Kidney epithelial cell (primary cell): ENCODE measurements around the gene SHISA9. TPM values are rescaled to one million over a fixed set of nuclear protein-coding genes. Genes with fewer than 3 reads are reported as not detected.

Source experiments
- DNase-seq: peaks from one replicate; pipeline ENCODE4 v3.0.0-alpha.2; 2010; ENCODE audit warnings: low read depth
- H3K27me3 ChIP-seq: 2 replicates; pipeline ENCODE4 v1.6.0; 2011; ENCODE audit warnings: low read length; ENCODE audit not compliant: control insufficient read depth, insufficient read depth
- H3K36me3 ChIP-seq: 2 replicates; pipeline ENCODE4 v1.5.1; 2011; ENCODE audit warnings: low read length; ENCODE audit not compliant: control insufficient read depth, insufficient read depth
- H3K4me3 ChIP-seq: 2 replicates; pipeline ENCODE4 v1.5.1; 2011; ENCODE audit warnings: low read depth, mild to moderate bottlenecking, control low read depth, low read length
- CTCF ChIP-seq: IDR thresholded peaks from 2 replicates; pipeline ENCODE4 v1.5.1; 2011; ENCODE audit warnings: mild to moderate bottlenecking, moderate library complexity, low read length, control low read depth, inconsistent platforms; ENCODE audit not compliant: insufficient read depth, poor library complexity, severe bottlenecking
- total RNA-seq: library from RNA; depleted of rRNA; stranded (reverse); fragments of >200 nt; gene quantifications from 2 replicates; pipeline ENCODE4 v1.2.3, GENCODE V29; 2015

SHISA9 gene
- total RNA-seq, 1 donor from 2014 or later: 32.8 TPM

DNA sequence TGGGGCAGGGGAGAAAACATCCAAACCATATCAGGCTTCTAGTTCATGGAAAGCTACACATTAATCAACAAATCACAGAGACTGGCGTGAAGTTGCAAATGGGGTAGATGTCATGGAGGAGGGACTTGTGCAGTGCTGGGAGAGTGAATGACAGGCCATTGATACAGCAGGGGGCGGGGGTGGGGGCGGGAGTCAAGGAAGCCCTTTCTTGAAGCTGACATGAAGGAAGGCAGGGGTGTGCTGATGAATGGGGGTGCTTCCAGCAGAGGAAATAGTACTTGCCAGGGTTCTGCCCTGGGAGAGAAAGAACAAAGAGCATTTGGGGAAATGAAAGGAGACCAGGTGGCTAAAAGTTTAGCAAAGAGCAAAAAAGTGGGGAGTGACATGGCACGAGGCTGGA lies 269.9 kb downstream of the SHISA9 start:
- Histone ChIP-seq H3K27me3 (no peaks in the 10 kb centered on the region), H3K36me3 (no peaks in the 10 kb centered on the region), H3K4me3 (no peak overlapping the region)
- DNase-seq: no peak
- no peak for TF ChIP-seq CTCF

- H3K27me3 ChIP-seq: no peaks in the 10 kb centered on the region
- TF ChIP-seq CTCF: no peak
- H3K4me3 ChIP-seq: no peak overlapping the region
- DNase-seq: no peak
- H3K36me3 ChIP-seq: no peaks in the 10 kb centered on the region
These were observed 275.3 kb downstream of the SHISA9 start for GRCh38 chr16:13176711-13177110.

- H3K4me3 ChIP-seq: no peak overlapping the region
- no peak for TF ChIP-seq CTCF
- H3K36me3 ChIP-seq: no peaks in the 10 kb centered on the region
- no peak for DNase-seq
- no peaks in the 10 kb centered on the region for H3K27me3 ChIP-seq
These were observed 276.9 kb downstream of the SHISA9 start for GRCh38 chr16:13178318-13178717.

GRCh38 chr16:13181432-13181831 lies 280.0 kb downstream of the SHISA9 start:
- TF ChIP-seq CTCF: no peak
- Histone ChIP-seq H3K27me3 (no peaks in the 10 kb centered on the region), H3K4me3 (no peak overlapping the region), H3K36me3 (no peaks in the 10 kb centered on the region)
- DNase-seq: no peak

DNA sequence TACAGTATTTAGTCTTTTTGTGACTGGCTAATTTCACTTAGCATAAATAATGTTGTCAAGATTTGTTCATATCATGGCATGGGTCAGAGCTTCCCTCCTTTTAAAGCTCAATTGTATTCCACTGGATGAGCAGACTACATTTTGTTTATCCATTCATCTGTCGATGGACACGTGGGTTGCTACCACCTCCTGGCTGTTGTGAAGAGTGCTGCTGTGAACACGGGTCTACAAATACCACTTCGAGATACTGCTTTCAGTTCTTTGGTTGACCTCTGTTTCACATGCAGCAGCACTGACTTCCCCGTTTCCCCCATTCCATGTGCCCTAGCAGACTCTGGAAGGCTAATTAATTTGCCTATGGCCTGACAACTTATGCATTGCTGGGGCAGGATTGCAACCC lies 285.4 kb downstream of the SHISA9 start:
- TF ChIP-seq CTCF: no peak
- H3K27me3 ChIP-seq: no peaks in the 10 kb centered on the region
- no peak for DNase-seq
- H3K4me3 ChIP-seq: no peak overlapping the region
- H3K36me3 ChIP-seq: no peaks in the 10 kb centered on the region

DNA sequence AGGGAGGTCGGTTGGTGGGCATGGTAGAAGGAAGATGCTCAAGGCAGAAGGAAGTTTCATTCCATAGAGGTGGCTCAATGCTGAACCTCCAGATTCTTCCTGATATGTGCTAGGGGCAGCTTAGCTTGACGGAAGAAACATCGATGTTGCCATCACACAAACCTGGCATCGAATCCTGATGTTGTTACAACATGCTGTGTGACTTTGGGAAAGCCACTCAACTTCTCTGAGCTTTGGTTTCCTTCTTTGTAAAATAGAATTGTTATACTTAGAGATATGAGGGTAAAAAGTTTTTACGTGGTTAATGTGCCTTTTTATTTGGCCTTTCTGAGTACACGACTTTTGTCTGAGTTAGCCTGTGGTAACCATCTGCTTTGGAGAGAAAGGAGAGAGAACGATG lies 287.9 kb downstream of the SHISA9 start:
- DNase-seq: no peak
- no peak for TF ChIP-seq CTCF
- Histone ChIP-seq H3K36me3 (no peaks in the 10 kb centered on the region), H3K4me3 (no peak overlapping the region), H3K27me3 (no peaks in the 10 kb centered on the region)
